HepG2 (cell line): Measurements from ENCODE around the gene PLCB4. TPM values are rescaled to one million over a fixed set of nuclear protein-coding genes. Genes with fewer than 3 reads are reported as not detected.

Experiments used
- BCL3 ChIP-seq: sonication (generic); formaldehyde crosslinking; IDR thresholded peaks from 2 replicates; pipeline ENCODE4 v1.5.1; 2020; ENCODE audit warnings: mild to moderate bottlenecking, missing genetic modification reagents, moderate library complexity
- DPF2 ChIP-seq: sonication (generic); formaldehyde crosslinking; IDR thresholded peaks from 2 replicates; pipeline ENCODE4 v1.4.0; 2020; ENCODE audit warnings: mild to moderate bottlenecking, low read depth, missing genetic modification reagents, borderline replicate concordance
- FOXC1 ChIP-seq: sonication (generic); formaldehyde crosslinking; IDR thresholded peaks from 2 replicates; pipeline ENCODE4 v1.8.0; 2022; ENCODE audit warnings: mild to moderate bottlenecking, missing genetic modification reagents, borderline replicate concordance
- HNF4A ChIP-seq: sonication (generic); formaldehyde crosslinking; IDR thresholded peaks from 2 replicates; pipeline ENCODE4 v1.4.0; 2020; ENCODE audit warnings: missing genetic modification reagents
- JDP2 ChIP-seq: sonication (generic); formaldehyde crosslinking; IDR thresholded peaks from 2 replicates; pipeline ENCODE4 v1.8.1; 2022; ENCODE audit warnings: missing genetic modification reagents, borderline replicate concordance
- JUND ChIP-seq: sonication (generic); formaldehyde crosslinking; IDR thresholded peaks from 2 replicates; pipeline ENCODE4 v1.8.0; 2022; ENCODE audit warnings: mild to moderate bottlenecking, missing genetic modification reagents
- NBN ChIP-seq: fragments of 450-650 bp; conservative IDR thresholded peaks from 2 replicates; pipeline ENCODE4 v1.6.1; 2017
- NCOR1 ChIP-seq: fragments of 200-600 bp; sonication (generic); IDR thresholded peaks from 2 replicates; pipeline ENCODE4 v1.7.0; 2017; ENCODE audit warnings: antibody characterized with exemption, low read length, borderline replicate concordance
- USF2 ChIP-seq, 2 experiments: sonication (generic) in 1 of 2; formaldehyde crosslinking in 1 of 2; IDR thresholded peaks; 2 replicates each; pipeline versions ENCODE4 v1.5.1 to v1.6.1; 2011 to 2020; ENCODE audit warnings: borderline replicate concordance in 1 of 2, low read depth in 1 of 2, low read length in 1 of 2, mild to moderate bottlenecking in 1 of 2, missing genetic modification reagents in 1 of 2, moderate library complexity in 1 of 2
- polyA plus RNA-seq, 8 experiments: library from polyadenylated mRNA; depleted of rRNA in 3 of 8; stranded (reverse) in 7 of 8; unstranded in 1 of 8; fragments of >200 nt; fragmentation: Illumina TruSeq in 4 of 8; extraction: Trizol in 4 of 8; gene quantifications; 2 replicates each; pipeline versions ENCODE4 v1.2.1 to v1.2.3, GENCODE V29; 2011 to 2016; ENCODE audit warnings: low read depth in 4 of 8, missing spikeins in 1 of 8, mixed read lengths in 1 of 8; ENCODE audit not compliant: insufficient read depth in 1 of 8
- total RNA-seq, 5 experiments: library from RNA; depleted of rRNA; stranded (reverse); fragments of >200 nt; fragmentation: Illumina TruSeq; extraction: Trizol; gene quantifications; 2 replicates each; pipeline ENCODE4 v1.2.3, GENCODE V29; 2016; ENCODE audit warnings: low read depth in 1 of 5
- TF ChIP-seq, protein P1 (sequence below): sonication (generic); formaldehyde crosslinking; IDR thresholded peaks from 2 replicates; pipeline ENCODE4 v1.8.0; 2022; ENCODE audit warnings: mild to moderate bottlenecking, missing genetic modification reagents, moderate library complexity
- TF ChIP-seq, protein P2 (sequence below): sonication (generic); formaldehyde crosslinking; IDR thresholded peaks from 2 replicates; pipeline ENCODE4 v1.5.0; 2020; ENCODE audit warnings: mild to moderate bottlenecking, missing genetic modification reagents, borderline replicate concordance

Gene PLCB4
- total and polyA plus RNA-seq, 2 of the 13 experiments (the other 11 are each of a cell fraction or from before 2014, with no cell fraction given), result 0.01 TPM; not detected in 1

DNA sequence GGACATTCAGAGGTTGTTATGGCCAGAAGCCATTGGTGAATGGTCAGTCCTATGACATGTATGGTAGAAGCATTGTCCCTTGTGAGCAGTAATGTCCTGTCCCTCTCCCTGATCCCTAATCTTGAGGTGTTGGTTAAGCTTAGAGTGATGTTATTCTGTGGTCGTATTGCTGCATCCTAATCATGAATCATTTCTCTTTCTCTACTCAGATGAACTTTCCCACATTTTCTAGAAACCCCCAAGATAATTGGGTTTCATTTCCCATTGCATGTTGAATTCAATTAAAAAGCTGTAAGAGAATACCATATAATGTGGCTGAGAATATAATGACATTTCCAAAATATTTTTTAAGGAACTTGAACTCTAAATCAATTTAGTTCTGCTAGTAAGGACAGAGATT is 175.1 kb downstream of the PLCB4 start (continued):
- no peak for TF ChIP-seq HNF4A (CRISPR knock-in tag)
- TF ChIP-seq, protein P1, sequence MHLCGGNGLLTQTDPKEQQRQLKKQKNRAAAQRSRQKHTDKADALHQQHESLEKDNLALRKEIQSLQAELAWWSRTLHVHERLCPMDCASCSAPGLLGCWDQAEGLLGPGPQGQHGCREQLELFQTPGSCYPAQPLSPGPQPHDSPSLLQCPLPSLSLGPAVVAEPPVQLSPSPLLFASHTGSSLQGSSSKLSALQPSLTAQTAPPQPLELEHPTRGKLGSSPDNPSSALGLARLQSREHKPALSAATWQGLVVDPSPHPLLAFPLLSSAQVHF (CRISPR knock-in tag), result no peak
- no peak for TF ChIP-seq FOXC1 (CRISPR knock-in tag)
- no peak for TF ChIP-seq NBN
- no peak for TF ChIP-seq JDP2 (CRISPR knock-in tag)
- no peak for TF ChIP-seq USF2 (IDR thresholded peaks at IDR 0.05; ENCODE audit: low read depth, low read length)
- no peak for TF ChIP-seq USF2 (CRISPR knock-in tag; IDR thresholded peaks at IDR 0.05; ENCODE audit: borderline replicate concordance)
- no peak for TF ChIP-seq NCOR1
- no peak for TF ChIP-seq JUND (CRISPR knock-in tag)
- TF ChIP-seq BCL3 (CRISPR knock-in tag), result no peak
- TF ChIP-seq DPF2 (CRISPR knock-in tag), result no peak
- TF ChIP-seq, protein P2, sequence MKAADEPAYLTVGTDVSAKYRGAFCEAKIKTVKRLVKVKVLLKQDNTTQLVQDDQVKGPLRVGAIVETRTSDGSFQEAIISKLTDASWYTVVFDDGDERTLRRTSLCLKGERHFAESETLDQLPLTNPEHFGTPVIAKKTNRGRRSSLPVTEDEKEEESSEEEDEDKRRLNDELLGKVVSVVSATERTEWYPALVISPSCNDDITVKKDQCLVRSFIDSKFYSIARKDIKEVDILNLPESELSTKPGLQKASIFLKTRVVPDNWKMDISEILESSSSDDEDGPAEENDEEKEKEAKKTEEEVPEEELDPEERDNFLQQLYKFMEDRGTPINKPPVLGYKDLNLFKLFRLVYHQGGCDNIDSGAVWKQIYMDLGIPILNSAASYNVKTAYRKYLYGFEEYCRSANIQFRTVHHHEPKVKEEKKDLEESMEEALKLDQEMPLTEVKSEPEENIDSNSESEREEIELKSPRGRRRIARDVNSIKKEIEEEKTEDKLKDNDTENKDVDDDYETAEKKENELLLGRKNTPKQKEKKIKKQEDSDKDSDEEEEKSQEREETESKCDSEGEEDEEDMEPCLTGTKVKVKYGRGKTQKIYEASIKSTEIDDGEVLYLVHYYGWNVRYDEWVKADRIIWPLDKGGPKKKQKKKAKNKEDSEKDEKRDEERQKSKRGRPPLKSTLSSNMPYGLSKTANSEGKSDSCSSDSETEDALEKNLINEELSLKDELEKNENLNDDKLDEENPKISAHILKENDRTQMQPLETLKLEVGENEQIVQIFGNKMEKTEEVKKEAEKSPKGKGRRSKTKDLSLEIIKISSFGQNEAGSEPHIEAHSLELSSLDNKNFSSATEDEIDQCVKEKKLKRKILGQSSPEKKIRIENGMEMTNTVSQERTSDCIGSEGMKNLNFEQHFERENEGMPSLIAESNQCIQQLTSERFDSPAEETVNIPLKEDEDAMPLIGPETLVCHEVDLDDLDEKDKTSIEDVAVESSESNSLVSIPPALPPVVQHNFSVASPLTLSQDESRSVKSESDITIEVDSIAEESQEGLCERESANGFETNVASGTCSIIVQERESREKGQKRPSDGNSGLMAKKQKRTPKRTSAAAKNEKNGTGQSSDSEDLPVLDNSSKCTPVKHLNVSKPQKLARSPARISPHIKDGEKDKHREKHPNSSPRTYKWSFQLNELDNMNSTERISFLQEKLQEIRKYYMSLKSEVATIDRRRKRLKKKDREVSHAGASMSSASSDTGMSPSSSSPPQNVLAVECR (CRISPR knock-in tag), result no peak
